K562 (cell line): ENCODE results near the gene GINS3. TPM values are rescaled to one million over a fixed set of nuclear protein-coding genes. Genes with fewer than 3 reads are reported as not detected.

ENCODE experiments used
- BCL6 ChIP-seq: fragments of 250-450 bp; sonication (Bioruptor Pico); IDR thresholded peaks from 2 replicates; pipeline ENCODE4 v1.4.0; 2020
- KLF1 ChIP-seq: fragments of 450-650 bp; IDR thresholded peaks from 2 replicates; pipeline ENCODE4 v1.6.1; 2016; ENCODE audit warnings: missing genetic modification characterization, missing compliant biosample characterization
- MTA2 ChIP-seq: fragments of 450-650 bp; IDR thresholded peaks from 2 replicates; pipeline ENCODE4 v1.6.1; 2016; ENCODE audit warnings: low read depth
- NCOA2 ChIP-seq, 2 experiments: fragments of 450-650 bp; IDR thresholded peaks; 2 replicates each; pipeline ENCODE4 v1.6.1; 2018; ENCODE audit warnings: mild to moderate bottlenecking in 2 of 2, moderate library complexity in 1 of 2; ENCODE audit not compliant: partially characterized antibody in 2 of 2
- NFE2 ChIP-seq: IDR thresholded peaks from 2 replicates; pipeline ENCODE4 v1.6.1; 2014; ENCODE audit warnings: antibody characterized with exemption, low read depth
- PHF21A ChIP-seq: fragments of 450-650 bp; IDR thresholded peaks from 2 replicates; pipeline ENCODE4 v1.6.1; 2017; ENCODE audit warnings: low read depth, borderline replicate concordance
- PTTG1 ChIP-seq: fragments of 450-650 bp; IDR thresholded peaks from 2 replicates; pipeline ENCODE4 v1.6.1; 2016; ENCODE audit warnings: low read depth, mild to moderate bottlenecking, missing genetic modification characterization, missing compliant biosample characterization
- TAF9B ChIP-seq: fragments of 450-650 bp; IDR thresholded peaks from 2 replicates; pipeline ENCODE4 v1.6.1; 2018; ENCODE audit warnings: mild to moderate bottlenecking; ENCODE audit not compliant: partially characterized antibody
- TAL1 ChIP-seq: fragments of 450-650 bp; IDR thresholded peaks from 2 replicates; pipeline ENCODE4 v1.6.1; 2016; ENCODE audit warnings: mild to moderate bottlenecking
- ZC3H8 ChIP-seq: fragments of 450-650 bp; IDR thresholded peaks from 2 replicates; pipeline ENCODE4 v1.6.1; 2017
- ZNF197 ChIP-seq: fragments of 200-800 bp; sonication (Bioruptor generic); IDR thresholded peaks from 2 replicates; pipeline ENCODE4 v1.6.1; 2016; ENCODE audit warnings: low read depth, missing genetic modification characterization, missing compliant biosample characterization
- polyA plus RNA-seq, 8 experiments: library from polyadenylated mRNA; depleted of rRNA in 4 of 8; stranded (reverse) in 5 of 8; unstranded in 3 of 8; fragments of >200 nt; fragmentation: Nextera tagmentation in 2 of 8; fragmentation: Illumina TruSeq in 1 of 8; extraction: Ambion mirVana in 2 of 8; extraction: Trizol in 1 of 8; gene quantifications; 2 replicates each; pipeline versions ENCODE4 v1.2.1 to v1.2.3, GENCODE V29; 2011 to 2014; ENCODE audit warnings: inconsistent platforms in 1 of 8, missing spikeins in 1 of 8
- total RNA-seq, 7 experiments: library from RNA; depleted of rRNA in 6 of 7; stranded (reverse); fragments of >200 nt in 6 of 7; fragmentation: Illumina TruSeq in 2 of 7; extraction: Trizol in 2 of 7; gene quantifications; 2 replicates each; pipeline versions ENCODE4 v1.2.1 to v1.2.3, GENCODE V29; 2011 to 2021; ENCODE audit warnings: low replicate concordance in 1 of 7
- TF ChIP-seq, protein P1 (sequence below): fragments of 450-650 bp; IDR thresholded peaks from 2 replicates; pipeline ENCODE4 v1.6.1; 2016

GINS3 gene
- total and polyA plus RNA-seq, 9 of the 15 experiments (the other 6 are each of a cell fraction or from before 2014, with no cell fraction given) = 17.8 to 31.9 (median 25.4) TPM

DNA sequence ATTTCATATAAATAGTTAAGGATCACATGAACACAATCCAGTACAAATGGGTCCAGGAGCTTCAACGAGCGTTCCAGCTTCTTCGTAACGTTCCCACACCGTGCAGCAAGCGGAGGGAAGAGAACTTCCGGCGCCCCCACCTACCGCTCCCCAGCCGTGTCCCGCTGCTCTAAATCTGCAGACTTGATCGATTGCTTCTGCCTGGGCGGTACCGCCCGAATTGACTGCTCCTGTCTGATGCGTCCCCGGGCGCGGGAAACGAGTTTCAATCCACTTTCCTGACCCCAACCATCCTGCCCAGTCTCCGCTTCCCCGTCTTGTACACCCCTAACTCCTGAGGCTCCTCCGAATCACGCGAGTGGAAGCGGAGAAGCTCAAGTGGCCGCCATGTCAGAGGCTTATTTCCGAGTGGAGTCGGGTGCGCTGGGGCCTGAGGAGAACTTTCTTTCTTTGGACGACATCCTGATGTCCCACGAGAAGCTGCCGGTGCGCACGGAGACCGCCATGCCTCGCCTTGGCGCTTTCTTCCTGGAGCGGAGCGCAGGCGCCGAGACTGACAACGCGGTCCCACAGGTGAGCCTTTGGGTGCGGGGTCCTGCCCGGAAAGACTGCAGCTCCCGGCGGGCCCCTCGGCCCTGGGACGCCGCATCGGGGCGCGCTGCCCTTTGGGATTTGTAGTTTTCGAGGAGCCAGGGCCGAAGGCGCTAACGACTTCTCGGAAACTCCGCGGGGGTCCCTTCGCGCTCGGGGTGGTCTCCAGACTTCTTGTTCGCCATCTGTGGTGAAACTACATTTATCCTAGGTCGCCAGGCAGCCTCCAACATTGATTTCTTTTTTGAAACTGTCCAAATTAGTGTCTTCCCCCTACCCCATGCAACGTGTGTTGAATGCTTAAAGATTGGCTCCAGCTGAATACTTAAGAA, at the start of gene GINS3 (continued):
- TF ChIP-seq PHF21A (0 out of 2 replicates have a peak, but pooled peaks have one; percentile 58), NFE2 (0 out of 2 replicates have a peak, but pooled peaks have one; percentile 38), PTTG1 (no peak), ZC3H8 (0 out of 2 replicates have a peak, but pooled peaks have one; percentile 57), KLF1 (tag) (peak; percentile 99), TAF9B (peak; percentile 79), NCOA2 (IDR thresholded peaks at IDR 0.05; ENCODE audit: partially characterized antibody in 2 of 2) (no peak), TAL1 (no peak), BCL6 (CRISPR knock-in tag) (no peak), MTA2 (no peak), ZNF197 (CRISPR knock-in tag) (no peak; the same call in 1 of the 2 replicates)
- TF ChIP-seq, protein P1, sequence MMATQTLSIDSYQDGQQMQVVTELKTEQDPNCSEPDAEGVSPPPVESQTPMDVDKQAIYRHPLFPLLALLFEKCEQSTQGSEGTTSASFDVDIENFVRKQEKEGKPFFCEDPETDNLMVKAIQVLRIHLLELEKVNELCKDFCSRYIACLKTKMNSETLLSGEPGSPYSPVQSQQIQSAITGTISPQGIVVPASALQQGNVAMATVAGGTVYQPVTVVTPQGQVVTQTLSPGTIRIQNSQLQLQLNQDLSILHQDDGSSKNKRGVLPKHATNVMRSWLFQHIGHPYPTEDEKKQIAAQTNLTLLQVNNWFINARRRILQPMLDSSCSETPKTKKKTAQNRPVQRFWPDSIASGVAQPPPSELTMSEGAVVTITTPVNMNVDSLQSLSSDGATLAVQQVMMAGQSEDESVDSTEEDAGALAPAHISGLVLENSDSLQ = no peak
- TF ChIP-seq, all 486 proteins: peak for 175
